NCI-H1436 (cell line): ENCODE results near the gene SBNO1.
A peak's percentile ranks its signal among the peaks of the same experiment; 100 is the strongest.
"Not testable (repeated sequence)": the region's sequence is repeated elsewhere in the genome, so short reads cannot be mapped to it uniquely, and the experiment has no call there.

Source experiments
- DNase-seq: peaks from one replicate; lab custom pipeline; 2025; lab: John Stamatoyannopoulos, UW

The SBNO1 gene

DNA sequence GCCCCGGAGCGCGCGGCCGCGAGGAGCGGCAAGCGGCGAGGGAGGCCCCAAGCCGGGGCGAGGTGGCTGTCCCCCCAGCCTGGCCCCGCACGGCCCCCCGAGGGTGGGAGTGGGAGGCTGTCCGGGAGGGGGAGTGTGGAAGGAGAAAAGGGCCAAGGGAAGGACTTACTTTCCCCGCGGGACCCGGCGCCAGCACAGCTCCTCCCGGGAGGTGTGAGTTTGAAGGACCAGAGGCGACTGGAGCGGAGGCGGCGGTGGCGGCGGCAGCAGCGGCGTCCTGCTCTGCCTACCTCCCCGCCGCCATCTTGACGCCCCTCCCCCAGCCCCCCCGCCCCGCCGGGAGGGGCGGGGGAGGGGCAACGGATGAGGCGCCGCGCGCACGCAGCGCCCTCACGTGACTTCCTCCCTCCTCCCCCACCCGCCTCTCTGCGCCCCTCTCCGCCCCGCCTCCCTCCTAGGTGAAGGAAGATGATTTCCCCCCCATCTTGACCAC, at the start of gene SBNO1:
Gene SBNO1 (minus strand): TSS at position 316 of the 493 bp plus-strand sequence. CDS start 14,406 bp downstream, outside the sequence.
- DNase-seq = peak; percentile 93

- DNase-seq = no peak
These were observed 45.4 kb upstream of the SBNO1 start for GRCh38 chr12:123410041-123410412.

- DNase-seq = not testable (repeated sequence)
These were observed 44.8 kb upstream of the SBNO1 start for GRCh38 chr12:123409284-123410040.

DNA sequence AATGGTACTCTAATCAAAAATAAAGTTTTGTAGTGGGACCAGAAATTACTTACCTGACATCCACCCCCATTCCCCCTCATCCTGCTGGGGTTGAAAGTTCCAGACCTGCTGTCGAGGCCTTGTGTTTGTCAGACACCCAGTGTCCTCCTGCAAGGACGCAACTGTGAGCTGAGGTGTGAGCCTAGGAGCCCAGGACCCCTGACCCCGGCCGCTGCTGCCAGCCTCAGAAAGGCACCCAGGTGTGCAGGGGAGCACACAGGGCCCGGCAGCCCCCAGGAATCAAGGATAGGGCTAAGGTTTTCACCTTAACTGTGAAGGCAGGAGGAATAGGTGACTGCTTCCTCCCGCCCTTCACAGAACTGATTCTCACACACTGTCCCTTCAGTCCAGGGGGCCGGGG, 44.0 kb upstream of the SBNO1 start:
- DNase-seq = not testable (repeated sequence)

- DNase-seq = not testable (repeated sequence)
These were observed 43.3 kb upstream of the SBNO1 start for GRCh38 chr12:123407934-123408333.

- DNase-seq = not testable (repeated sequence)
These were observed 42.6 kb upstream of the SBNO1 start for GRCh38 chr12:123407269-123407668.

DNA sequence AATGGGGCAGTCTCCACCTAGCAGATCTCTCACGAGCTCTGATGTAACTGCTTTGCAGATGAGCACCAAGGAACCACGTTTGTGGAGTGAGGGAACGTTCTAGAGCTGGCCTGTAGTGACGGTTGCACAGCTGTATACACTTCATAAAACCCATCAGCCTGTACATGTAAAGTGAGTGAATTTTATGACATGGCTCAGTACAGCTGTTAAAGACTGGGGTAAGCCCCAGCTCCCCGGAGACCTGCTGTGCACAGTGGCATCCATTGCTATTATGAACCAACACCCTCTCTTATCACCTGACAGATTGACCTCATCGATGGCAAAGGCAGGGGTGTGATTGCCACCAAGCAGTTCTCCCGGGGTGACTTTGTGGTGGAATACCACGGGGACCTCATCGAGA, 39.9 kb upstream of the SBNO1 start:
- DNase-seq = no peak

GRCh38 chr12:123401753-123402683, 37.4 kb upstream of the SBNO1 start:
- DNase-seq = no peak

DNA sequence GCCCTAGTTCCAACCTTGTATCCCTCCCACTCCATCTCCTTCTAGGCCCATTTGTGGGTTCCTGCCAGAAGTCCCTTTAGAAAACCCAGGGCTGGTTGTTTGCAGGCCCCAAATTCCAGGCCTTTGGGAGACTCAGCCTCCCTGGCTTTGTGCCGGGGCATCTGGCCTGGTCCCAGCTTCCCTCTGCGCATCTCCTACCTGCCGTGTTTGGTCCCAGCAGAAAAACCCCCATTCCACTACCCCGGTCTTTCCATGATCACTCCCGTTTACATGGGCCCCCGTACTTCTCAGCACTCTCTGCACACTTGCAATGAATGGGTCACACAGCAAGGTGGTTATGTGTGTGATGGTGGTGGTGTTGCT, 34.6 kb upstream of the SBNO1 start:
- no peak for DNase-seq

DNA sequence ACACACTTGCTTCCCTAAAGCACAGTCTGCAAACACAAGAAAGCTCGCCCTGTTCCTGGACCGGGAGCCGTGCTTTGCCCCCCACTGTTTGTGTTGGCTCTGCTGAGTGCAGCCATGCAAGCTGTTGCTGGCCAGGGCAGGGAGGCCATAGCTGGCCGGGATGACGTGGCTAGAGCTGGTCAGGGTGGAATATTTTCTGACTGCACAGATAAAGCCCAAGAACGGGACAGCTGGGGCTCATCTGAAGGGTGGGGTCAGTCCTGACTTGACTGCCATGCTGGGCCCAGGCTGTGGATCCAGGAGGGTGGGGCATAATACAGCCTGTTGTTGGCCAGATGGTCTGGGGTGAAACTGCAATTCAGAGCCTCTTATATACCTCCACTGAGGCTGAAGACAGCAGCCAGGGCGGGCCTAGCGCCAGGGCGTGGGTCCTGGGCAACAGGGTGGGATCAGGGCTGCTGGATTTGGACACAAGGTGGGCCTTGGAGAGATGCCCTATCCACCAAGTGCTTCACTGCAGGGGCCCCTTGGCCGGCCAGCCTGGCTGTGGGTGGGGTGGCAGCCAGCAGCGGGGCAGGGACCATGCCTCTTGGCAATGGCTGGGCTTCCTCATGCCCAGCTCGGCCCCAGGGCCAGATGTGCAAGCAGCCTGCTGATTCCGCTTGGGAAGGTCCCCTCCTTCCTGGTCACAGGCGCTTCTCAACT, 34.1 kb upstream of the SBNO1 start:
- DNase-seq = no peak

DNA sequence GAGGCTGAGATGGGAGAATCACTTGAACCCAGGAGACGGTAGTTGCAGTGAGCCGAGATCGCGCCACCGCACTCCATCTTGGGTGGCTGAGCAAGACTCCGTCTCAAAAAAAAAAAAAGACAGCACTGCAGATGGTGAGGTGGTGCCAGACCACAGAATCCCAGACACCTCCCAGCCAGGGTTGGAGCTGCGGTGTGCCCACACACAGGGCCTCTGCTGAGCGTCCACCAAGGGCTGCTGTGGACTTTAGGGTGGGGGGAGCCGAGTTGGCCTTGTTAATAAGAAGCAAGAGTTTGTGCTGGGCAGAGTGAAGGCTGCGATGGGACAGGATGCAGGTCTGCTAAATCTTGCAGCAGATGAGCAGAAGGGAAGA, 33.5 kb upstream of the SBNO1 start:
- DNase-seq = no peak

DNA sequence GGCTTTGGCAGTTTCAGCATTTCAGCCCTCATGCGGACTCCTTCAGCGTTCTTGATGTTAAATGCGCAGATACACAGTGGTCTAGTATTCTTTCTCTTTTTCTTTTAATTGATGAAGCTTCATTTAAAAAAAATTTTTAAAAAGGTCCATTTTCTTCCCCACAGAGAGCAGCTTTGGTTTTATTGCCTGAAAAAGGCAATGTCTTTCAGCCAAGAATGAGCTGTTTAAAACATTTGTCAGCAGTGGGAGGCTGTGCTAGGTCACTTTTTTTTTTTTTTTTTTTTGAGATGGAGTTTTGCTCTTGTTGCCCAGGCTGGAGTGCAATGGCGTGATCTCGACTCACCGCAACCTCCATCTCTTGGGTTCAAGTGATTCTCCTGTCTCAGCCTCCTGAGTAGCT, 32.8 kb upstream of the SBNO1 start:
- DNase-seq = no peak

- no peak for DNase-seq
These were observed 32.3 kb upstream of the SBNO1 start for GRCh38 chr12:123396954-123397353.

DNA sequence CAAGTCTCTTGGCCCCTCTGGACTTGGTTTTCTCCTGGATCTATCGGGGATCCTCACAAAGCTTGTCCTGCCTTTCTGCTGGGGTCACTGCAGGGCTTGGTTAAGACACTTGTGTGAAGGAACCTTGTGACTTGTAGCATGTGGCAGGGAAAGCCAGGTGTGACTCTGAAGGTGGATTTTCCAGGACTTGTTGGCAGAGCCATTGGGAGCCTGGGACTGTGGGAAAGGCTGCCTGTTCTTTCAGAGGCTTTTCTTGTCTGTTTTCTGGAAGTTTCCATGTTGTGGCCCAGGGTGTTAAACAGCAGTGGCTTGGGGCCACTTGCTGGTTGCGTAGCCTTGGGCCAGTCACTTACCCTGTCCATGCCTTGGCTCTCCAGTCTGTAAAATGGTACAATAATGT, 31.9 kb upstream of the SBNO1 start:
- no peak for DNase-seq

GRCh38 chr12:123395236-123395635, 30.6 kb upstream of the SBNO1 start:
- DNase-seq = no peak

- no peak for DNase-seq
These were observed 29.1 kb upstream of the SBNO1 start for GRCh38 chr12:123393747-123394146.

GRCh38 chr12:123391546-123392343, 27.1 kb upstream of the SBNO1 start:
- no peak for DNase-seq

DNA sequence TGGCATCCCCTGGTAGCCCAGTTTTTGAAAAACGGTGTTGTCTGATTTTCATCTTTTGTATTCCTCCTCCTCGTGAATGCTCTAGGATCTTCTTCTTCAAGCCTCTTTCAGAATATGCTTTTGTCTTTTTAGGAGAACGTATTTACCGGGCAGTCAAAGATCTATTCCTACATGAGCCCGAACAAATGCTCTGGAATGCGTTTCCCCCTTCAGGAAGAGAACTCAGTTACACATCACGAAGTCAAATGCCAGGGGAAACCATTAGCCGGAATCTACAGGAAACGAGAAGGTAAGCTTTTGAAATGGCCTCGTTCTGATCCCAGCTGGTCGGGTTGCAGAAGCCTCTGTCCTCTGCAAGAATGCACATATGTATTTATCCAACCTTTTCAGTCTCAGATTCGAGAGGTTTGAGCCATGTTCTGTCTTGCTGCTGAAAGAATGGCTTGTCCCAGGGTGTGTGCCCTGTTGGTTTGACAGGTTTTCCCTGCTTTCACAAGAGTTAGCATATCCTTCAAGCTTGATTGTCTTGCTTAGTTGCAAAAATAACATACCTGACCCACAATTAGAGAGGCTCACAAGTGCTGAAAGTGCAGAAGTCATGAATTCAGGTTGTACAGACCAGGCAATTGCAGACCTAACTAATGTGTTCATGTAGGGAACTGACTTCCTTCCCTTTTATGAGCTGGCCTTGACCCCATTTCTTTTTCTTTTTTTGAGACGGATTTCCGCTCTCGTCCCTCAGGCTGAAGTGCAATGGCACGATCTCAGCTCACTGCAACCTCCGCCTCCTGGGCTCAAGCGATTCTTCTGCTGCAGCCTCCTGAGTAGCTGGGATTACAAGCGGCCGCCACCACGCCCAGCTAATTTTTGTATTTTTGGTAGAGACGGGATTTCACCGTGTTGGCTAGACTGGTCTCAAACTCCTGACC, 26.1 kb upstream of the SBNO1 start:
- DNase-seq = no peak

GRCh38 chr12:123389560-123390351, 25.1 kb upstream of the SBNO1 start:
- DNase-seq = no peak
